GM10266 (cell line): ENCODE data around the gene SMARCD2.
"Not testable (repeated sequence)": the region's sequence is repeated elsewhere in the genome, so short reads cannot be mapped to it uniquely, and the experiment has no call there.

Experiments
- DNase-seq: peaks from one replicate; pipeline ENCODE4 v3.0.0; 2012; ENCODE audit errors: extremely low spot score
- CTCF ChIP-seq: IDR thresholded peaks from 2 replicates; pipeline ENCODE4 v1.5.1; 2012; ENCODE audit warnings: mild to moderate bottlenecking, low read depth; ENCODE audit not compliant: control insufficient read depth, insufficient read depth; ENCODE audit errors: missing control alignments

The SMARCD2 gene

GRCh38 chr17:63869491-63870291 is 27.2 kb upstream of the SMARCD2 start:
- DNase-seq, result not testable (repeated sequence)

GRCh38 chr17:63866625-63867024 is 24.1 kb upstream of the SMARCD2 start:
- peak; percentile 14 for TF ChIP-seq CTCF
- not testable (repeated sequence) for DNase-seq

GRCh38 chr17:63859257-63859656 is 16.8 kb upstream of the SMARCD2 start:
- DNase-seq, result no peak
- no peak for TF ChIP-seq CTCF

- not testable (repeated sequence) for DNase-seq
These were observed 13.9 kb upstream of the SMARCD2 start for GRCh38 chr17:63856425-63856824.

GRCh38 chr17:63855185-63855584 is 12.7 kb upstream of the SMARCD2 start:
- TF ChIP-seq CTCF, result no peak

GRCh38 chr17:63854709-63855108 is 12.2 kb upstream of the SMARCD2 start:
- no peak for TF ChIP-seq CTCF
- DNase-seq, result no peak

More at GRCh38 chr17:63855185-63855584, 12.7 kb upstream of the SMARCD2 start:
- DNase-seq, result no peak

GRCh38 chr17:63853260-63853659 is 10.8 kb upstream of the SMARCD2 start:
- TF ChIP-seq CTCF, result no peak
- DNase-seq, result no peak

GRCh38 chr17:63850401-63850800 is 7.9 kb upstream of the SMARCD2 start:
- no peak for TF ChIP-seq CTCF
- DNase-seq, result no peak
